H7 (cell line): ENCODE data around the gene RHOF. TPM values are rescaled to one million over a fixed set of nuclear protein-coding genes. Genes with fewer than 3 reads are reported as not detected.

Experiments used
- DNase-seq: peaks from one replicate; pipeline ENCODE4 v3.0.0; 2012
- H3K27me3 ChIP-seq: 2 replicates; pipeline ENCODE4 v1.6.0; 2011; ENCODE audit warnings: mild to moderate bottlenecking, low read length; ENCODE audit not compliant: control insufficient read depth, insufficient read depth
- H3K36me3 ChIP-seq: replicated peaks from 2 replicates; pipeline ENCODE4 v1.5.1; 2011; ENCODE audit warnings: low read length; ENCODE audit not compliant: control insufficient read depth, insufficient read depth
- H3K4me3 ChIP-seq: 2 replicates; pipeline ENCODE4 v1.5.1; 2011; ENCODE audit warnings: low read depth, mild to moderate bottlenecking, control low read depth, low read length, moderate library complexity; ENCODE audit not compliant: insufficient read depth
- total RNA-seq: library from RNA; depleted of rRNA; stranded (reverse); fragments of >200 nt; shearing (Covaris generic); gene quantifications from 2 replicates; pipeline ENCODE4 v1.2.3, GENCODE V29; 2014

Gene RHOF
- total RNA-seq, 1 experiment from 2014 or later = 23.8 TPM

GRCh38 chr12:121826318-121827150, 33.0 kb upstream of the RHOF start:
- H3K36me3 ChIP-seq = peaks cover 18% of the 10 kb centered on the region
- no peak for DNase-seq
- H3K27me3 ChIP-seq = no peaks in the 10 kb centered on the region
- H3K4me3 ChIP-seq = no peak overlapping the region

- Histone ChIP-seq H3K36me3 (peaks cover 22% of the 10 kb centered on the region), H3K27me3 (no peaks in the 10 kb centered on the region), H3K4me3 (no peak overlapping the region)
- no peak for DNase-seq
These were observed 31.6 kb upstream of the RHOF start for GRCh38 chr12:121825041-121825523.

DNA sequence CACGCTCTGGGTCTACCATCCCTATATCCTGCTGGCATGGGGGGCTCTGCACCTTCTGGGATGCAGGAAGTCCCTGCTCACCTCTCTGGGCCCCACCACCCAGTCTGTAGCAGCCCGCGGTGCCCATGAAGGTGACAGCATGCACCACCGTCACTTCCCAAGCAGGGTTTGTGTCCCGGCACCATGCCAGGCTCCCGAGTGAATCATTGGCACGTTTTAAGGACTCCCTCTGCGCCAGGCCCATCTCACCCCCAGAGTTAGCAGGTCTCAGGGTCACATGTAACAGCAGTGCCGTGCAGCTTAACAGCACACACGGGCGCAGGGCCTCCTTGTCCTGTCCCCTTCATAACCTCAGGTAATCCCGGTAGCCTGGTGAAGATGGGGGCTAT, 30.2 kb upstream of the RHOF start:
- no peak for DNase-seq
- H3K4me3 ChIP-seq = no peak overlapping the region
- no peaks in the 10 kb centered on the region for H3K27me3 ChIP-seq
- H3K36me3 ChIP-seq = peaks cover 24% of the 10 kb centered on the region

DNA sequence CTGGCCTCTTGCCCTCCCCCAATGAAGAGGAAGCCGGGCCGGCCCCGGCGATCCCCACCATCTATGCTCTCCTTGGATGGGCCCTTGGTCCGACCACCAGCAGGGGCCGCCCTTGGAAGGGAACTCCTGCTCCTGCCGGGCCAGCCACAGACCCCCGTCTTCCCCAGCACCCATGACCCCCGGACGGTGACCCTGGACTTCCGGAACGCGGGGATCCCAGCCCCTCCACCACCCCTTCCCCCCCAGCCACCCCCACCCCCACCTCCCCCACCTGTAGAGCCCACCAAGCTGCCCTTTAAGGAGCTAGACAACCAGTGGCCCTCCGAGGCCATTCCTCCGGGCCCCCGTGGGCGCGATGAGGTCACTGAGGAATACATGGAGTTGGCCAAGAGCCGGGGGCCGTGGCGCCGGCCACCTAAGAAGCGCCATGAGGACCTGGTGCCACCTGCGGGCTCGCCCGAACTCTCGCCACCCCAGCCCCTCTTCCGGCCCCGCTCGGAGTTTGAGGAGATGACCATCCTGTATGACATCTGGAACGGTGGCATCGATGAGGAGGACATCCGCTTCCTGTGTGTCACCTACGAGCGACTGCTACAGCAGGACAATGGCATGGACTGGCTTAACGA, 29.7 kb upstream of the RHOF start:
- no peak overlapping the region for H3K4me3 ChIP-seq
- H3K36me3 ChIP-seq = peaks cover 24% of the 10 kb centered on the region
- DNase-seq = peak; percentile 77
- H3K27me3 ChIP-seq = no peaks in the 10 kb centered on the region

- no peak for DNase-seq
- H3K36me3 ChIP-seq = peaks cover 26% of the 10 kb centered on the region
- H3K4me3 ChIP-seq = no peak overlapping the region
- H3K27me3 ChIP-seq = no peaks in the 10 kb centered on the region
These were observed 29.1 kb upstream of the RHOF start for GRCh38 chr12:121822393-121823100.

- Histone ChIP-seq H3K36me3 (peaks cover 31% of the 10 kb centered on the region), H3K4me3 (no peak overlapping the region), H3K27me3 (no peaks in the 10 kb centered on the region)
- DNase-seq = no peak
These were observed 26.6 kb upstream of the RHOF start for GRCh38 chr12:121820056-121820455.

DNA sequence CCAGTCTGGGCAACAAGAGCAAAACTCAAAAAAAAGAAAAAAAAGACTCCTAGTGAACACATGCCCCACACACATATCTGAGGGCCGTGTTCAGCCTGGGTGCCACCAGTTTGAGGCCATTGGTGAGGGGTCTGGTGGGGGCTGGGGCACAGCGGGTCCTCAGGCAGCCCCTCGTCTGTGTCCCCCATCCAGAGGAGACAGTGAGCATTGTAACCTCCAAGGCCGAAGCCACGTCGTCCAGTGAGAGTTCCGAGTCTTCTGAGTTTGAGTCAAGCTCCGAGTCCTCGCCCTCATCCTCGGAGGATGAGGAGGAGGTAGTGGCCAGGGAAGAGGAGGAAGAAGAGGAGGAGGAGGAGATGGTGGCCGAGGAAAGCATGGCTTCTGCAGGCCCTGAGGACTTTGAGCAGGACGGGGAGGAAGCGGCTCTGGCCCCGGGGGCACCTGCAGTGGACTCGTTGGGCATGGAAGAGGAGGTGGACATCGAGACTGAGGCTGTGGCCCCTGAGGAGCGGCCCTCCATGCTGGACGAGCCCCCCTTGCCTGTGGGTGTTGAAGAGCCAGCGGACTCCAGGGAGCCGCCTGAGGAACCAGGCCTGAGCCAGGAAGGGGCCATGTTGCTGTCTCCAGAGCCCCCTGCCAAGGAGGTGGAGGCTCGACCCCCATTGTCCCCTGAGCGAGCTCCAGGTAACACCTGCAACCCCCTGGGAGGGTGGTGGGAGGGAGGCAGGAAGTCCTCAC, 25.9 kb upstream of the RHOF start:
- Histone ChIP-seq H3K27me3 (no peaks in the 10 kb centered on the region), H3K4me3 (no peak overlapping the region), H3K36me3 (peaks cover 31% of the 10 kb centered on the region)
- no peak for DNase-seq

DNA sequence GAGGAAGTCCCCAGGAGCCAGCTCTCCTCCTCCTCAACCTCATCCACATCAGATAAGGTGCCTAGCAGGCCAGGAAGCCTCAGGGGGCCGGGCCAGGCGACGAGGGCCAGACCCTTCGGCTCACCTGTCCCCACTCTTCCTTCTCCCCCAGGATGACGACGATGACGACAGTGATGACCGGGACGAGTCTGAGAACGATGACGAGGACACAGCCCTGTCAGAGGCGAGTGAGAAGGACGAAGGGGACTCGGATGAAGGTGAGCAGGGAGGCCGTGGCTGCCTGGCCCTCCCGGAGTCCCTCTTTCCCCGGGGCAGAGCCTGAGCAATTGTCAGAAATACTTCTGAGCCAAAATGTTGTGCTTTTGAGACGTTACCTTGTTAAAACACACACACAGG, 24.2 kb upstream of the RHOF start:
- H3K4me3 ChIP-seq = no peak overlapping the region

DNA sequence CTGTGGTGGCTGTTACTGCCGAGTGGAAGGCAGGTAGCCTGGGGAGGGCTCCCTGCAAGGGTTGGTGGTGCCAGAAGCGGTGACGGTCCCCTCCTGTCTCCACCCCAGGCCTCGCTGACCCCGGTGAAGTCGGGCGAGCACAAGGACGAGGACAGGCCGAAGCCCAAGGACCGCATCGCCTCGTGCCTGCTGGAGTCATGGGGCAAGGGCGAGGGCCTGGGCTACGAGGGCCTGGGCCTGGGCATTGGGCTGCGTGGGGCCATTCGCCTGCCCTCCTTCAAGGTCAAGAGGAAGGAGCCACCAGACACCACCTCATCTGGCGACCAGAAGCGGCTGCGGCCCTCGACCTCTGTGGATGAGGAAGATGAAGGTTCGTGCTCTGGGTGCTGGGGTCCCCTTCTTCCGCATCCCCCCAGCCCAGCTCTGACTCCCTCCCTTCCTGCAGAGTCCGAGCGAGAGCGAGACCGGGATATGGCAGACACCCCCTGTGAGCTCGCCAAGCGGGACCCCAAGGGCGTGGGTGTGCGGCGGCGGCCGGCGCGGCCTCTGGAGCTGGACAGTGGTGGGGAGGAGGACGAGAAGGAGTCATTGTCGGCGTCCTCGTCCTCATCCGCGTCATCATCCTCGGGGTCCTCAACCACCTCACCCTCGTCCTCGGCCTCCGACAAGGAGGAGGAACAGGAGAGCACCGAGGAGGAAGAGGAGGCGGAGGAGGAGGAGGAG, 23.6 kb upstream of the RHOF start:
- no peak for DNase-seq
- no peaks in the 10 kb centered on the region for H3K27me3 ChIP-seq
- H3K36me3 ChIP-seq = peaks cover 21% of the 10 kb centered on the region
- no peak overlapping the region for H3K4me3 ChIP-seq

More for the DNA sequence above, 24.2 kb upstream of the RHOF start:
- no peak for DNase-seq
- Histone ChIP-seq H3K36me3 (peaks cover 24% of the 10 kb centered on the region), H3K27me3 (no peaks in the 10 kb centered on the region)

GRCh38 chr12:121815263-121815662, 21.8 kb upstream of the RHOF start:
- H3K4me3 ChIP-seq = no peak overlapping the region
- H3K27me3 ChIP-seq = no peaks in the 10 kb centered on the region
- peaks cover 21% of the 10 kb centered on the region for H3K36me3 ChIP-seq
- DNase-seq = no peak

- DNase-seq = peak; percentile 48
- peaks cover 15% of the 10 kb centered on the region for H3K36me3 ChIP-seq
- H3K27me3 ChIP-seq = no peaks in the 10 kb centered on the region
- H3K4me3 ChIP-seq = no peak overlapping the region
These were observed 21.1 kb upstream of the RHOF start for GRCh38 chr12:121814429-121815119.

- DNase-seq = no peak
- Histone ChIP-seq H3K27me3 (no peaks in the 10 kb centered on the region), H3K36me3 (peaks cover 17% of the 10 kb centered on the region), H3K4me3 (no peak overlapping the region)
These were observed 20.5 kb upstream of the RHOF start for GRCh38 chr12:121813951-121814350.
